HG02938 (cell line): ENCODE data around the gene RP9.
A peak's percentile ranks its signal among the peaks of the same experiment; 100 is the strongest.

Experiments used
- ATAC-seq: cut with Tn5 transposase; IDR thresholded peaks from one replicate; pipeline ENCODE4 v1.9.1; 2021; ENCODE audit warnings: mild to moderate bottlenecking, moderate library complexity; ENCODE audit not compliant: unreplicated experiment

RP9 gene

DNA sequence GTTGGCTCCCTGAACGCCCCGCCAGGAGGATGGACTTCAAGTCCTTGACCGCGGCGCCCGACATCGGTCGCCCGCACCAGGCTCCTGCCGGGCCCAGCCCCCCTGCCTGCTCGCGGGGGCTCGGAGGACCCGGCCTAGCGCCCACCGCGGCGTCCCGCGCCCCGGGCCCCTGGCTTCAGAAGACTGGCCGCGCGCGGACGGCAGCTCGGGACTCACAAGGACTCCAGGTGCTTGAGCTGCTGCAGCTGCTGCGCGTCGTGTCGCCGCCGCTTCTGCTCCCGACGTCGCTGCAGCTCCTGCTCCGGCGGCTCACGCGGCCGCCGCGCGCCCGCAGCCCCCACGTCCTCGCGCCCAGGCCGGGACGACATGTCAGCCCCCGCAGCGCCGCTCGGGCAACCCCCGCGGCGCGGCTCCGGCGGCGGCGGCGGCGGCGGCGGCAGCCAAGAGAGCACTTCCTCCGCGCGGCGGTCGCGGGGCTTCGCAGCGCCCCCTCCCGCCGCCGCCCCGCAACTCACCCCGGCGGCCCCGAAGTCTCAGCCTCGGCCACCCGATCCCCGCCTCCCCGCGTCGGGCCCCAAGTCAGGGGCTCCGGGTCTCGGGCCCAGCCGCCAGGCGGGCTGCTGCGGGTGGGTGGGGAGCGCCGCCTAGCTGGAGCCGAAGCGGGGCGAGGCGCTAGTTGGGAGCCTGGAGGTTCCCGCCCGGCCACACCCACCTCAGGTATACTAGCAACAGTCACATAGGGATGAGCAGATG is at the start of gene RP9:
Gene RP9 (minus strand): TSS at position 400 of the 753 bp plus-strand sequence. CDS start 32 bp downstream, at position 368.
- ATAC-seq = peak; percentile 75

DNA sequence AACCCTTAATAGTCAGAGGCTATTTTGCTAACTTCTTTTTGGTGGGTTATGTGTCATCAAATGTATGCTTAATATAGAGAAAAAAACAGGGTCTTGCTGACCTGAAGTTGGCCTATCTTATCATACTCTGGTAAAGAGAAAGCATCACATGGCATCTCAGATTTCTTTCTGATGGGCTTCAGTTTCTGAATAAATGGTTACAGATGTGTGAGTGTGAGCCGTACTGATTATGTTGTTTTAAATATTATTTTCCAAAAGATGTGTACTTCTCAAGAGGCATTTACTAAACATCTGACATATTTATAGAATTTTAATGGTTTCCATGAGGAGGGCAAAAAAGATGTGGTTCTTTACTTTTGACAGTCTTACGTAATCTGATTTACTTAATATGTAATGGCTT is 48.6 kb upstream of the RP9 start:
- ATAC-seq = no peak

DNA sequence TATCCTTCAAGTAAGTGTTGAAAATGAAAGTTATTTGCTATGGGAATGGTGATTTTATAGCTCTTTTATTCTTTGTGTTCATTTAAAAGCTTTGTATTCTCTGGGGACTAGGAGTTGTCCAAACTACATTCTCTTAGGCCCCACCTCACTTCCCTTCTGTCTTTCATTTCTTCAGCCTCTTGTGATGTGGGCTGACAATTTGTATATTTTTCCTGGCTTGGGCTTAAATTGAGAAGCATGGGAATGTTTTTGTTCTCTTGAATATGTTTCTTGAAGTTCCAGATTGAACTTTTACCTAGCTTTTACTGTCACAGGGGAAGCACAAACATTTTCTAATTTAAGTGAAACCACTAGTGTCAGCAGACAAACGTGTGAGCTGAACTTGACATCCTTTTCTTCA is 48.1 kb upstream of the RP9 start:
- ATAC-seq = no peak

DNA sequence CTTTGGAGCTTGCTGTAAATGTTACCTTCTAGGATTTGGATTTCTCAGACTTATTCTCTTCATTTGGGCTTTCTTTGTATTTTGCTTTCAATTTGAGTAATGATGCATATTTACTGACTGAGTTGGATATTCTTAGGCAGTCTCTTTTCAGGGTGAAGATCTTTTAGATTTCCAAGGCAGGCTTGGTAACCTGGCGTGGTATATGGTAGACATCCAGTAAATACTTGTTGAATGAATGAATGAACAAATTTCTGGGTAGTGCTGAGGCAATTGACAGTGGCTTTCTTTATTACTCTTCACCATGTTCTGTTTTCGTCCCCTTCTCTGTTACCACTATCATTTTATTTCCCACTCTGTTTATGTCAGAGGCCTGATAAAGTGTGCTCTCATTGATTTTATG is 47.2 kb upstream of the RP9 start:
- no peak for ATAC-seq

GRCh38 chr7:33155811-33156210 is 46.6 kb upstream of the RP9 start:
- ATAC-seq = no peak

- no peak for ATAC-seq
These were observed 42.9 kb upstream of the RP9 start for GRCh38 chr7:33152087-33152486.

DNA sequence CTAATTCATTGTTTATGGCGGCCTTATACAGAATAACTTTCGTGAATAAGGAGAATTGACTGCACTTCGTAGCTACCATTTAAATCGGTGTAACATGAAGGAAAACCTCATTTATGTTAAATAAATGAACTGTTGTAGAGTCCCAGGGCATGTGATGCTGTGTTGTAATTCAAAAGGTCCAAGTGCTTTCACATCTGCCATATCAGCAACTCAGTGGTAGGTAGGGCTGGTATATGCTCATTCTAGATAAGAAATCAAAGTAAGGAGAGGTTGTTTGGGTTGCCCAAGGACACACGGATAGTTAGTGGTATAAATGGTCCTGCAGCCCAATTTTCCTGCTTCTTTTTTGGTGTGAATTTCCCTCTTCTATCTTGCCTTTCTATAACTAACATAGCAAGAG is 36.0 kb upstream of the RP9 start:
- ATAC-seq = no peak

DNA sequence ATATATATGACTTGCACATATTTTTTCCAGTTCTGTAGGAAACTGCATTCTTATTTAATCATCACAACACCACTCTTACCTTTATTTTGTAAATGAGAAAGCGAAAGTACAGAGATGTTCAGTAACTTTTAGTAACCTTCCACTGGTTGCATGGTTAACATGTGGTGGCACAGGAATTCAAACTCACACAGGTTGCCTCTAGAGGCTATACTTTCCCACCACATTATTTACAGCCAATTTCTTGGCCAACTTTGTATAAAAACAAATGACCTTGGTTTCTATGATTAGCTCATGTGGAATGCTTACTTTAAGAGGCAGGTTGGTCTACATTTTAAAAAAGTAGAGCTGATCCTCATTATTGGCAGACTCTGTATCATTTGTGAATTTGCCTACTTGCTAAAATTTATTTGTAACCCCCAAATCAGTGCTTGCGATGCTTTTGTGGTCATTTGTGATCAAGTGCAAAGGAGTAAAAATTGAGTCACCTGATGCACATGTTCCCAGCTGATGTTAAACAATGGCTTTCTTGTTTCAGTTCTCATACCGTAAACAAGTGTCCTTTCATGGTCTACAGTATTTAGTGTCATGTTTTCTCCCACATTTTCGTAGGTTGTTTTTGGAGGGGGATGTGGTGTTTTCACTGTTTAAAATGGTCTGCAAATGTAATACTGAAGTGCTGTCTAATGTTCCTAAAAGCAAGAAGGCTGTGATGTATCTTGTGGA is 35.0 kb upstream of the RP9 start:
- peak; percentile 65 for ATAC-seq

GRCh38 chr7:33142585-33142984 is 33.4 kb upstream of the RP9 start:
- ATAC-seq = no peak

GRCh38 chr7:33137103-33137502 is 27.9 kb upstream of the RP9 start:
- no peak for ATAC-seq

- ATAC-seq = no peak
These were observed 21.0 kb upstream of the RP9 start for GRCh38 chr7:33130184-33130583.

- ATAC-seq = no peak
These were observed 20.6 kb upstream of the RP9 start for GRCh38 chr7:33129806-33130153.

- peak; percentile 99 for ATAC-seq
These were observed 20.0 kb upstream of the RP9 start, which contains the start of gene BBS9 for GRCh38 chr7:33128990-33129805. Gene BBS9, plus strand, starts transcription at chr7:33129564. Its CDS starts 16,689 bp downstream, at chr7:33146253.

DNA sequence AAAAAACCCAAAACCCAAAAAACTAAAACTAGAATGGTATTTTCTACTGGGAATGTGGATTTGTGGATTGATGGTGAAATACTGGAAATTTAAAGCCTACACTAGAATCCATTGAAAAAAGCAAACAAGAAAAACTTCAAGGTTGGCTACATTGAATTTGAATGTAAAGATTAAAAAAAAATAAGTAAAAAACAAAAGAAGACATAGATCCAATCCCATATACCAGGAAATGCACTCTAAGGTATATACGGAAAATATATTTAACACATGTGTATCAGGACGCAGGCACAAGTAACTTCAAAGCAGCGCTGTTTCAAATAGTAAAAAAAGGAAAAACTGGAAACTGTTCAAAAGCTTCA is 19.4 kb upstream of the RP9 start:
- ATAC-seq = no peak

DNA sequence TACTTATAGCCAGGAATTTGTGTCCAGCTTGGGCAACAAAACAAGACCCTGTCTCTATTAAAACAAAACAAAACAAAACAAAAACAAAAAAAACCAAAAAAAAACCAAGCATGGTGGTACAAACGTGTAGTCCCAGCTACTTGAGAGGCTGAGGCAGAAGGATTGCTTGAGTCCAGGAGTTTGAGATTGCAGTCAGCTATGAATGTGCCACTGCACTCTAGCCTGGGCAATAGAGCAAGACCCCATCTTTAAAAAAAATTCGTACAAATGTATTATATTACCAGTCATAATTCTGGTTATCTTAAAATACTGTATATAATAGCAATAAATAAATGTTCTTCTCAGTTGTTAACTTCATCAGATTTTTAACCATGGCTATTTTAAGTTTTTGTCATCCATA is 17.9 kb upstream of the RP9 start:
- ATAC-seq = no peak

DNA sequence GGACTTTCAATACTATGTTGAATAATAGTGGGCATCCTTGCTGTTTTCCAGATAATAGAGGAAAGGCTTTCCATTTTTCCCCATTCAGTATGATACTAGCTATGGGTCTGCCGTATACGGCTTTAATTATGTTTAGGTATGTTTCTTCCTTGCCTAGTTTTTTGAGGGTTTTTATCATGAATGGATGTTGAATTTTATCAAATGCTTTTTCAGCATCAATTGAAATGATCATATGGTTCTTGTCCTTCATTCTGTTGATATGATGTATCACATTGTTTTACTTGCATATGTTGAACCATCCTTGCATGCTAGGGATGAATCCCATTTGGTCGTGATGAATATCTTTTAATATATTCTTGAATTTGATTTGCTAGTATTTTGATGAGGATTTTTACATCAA is 9.2 kb upstream of the RP9 start:
- ATAC-seq = no peak

GRCh38 chr7:33114976-33115375 is 5.8 kb upstream of the RP9 start:
- ATAC-seq = no peak

- ATAC-seq = no peak
These were observed 2.4 kb upstream of the RP9 start for GRCh38 chr7:33111614-33112013.

DNA sequence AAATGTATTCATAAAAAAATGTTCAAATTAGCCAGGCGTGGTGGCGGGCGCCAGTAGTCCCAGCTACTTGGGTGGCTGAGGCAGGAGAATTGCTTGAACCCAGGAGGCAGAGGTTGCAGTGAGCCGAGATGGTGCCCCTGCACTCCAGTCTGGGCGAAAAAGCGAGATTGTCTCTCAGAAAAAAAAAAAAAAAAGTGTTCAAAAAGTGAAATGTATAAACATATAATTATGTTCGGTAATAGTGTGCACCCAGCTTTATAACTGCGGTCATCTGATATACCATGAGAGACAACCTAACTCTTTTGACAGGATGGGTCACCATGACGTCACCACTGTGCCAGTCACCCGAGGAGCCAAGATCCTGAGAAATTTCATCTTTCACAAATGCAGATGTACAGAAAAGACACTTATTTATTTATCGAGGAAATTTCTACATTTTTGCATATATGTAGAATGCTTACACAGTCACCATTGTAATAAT is 594 bp upstream of the RP9 start:
- no peak for ATAC-seq

DNA sequence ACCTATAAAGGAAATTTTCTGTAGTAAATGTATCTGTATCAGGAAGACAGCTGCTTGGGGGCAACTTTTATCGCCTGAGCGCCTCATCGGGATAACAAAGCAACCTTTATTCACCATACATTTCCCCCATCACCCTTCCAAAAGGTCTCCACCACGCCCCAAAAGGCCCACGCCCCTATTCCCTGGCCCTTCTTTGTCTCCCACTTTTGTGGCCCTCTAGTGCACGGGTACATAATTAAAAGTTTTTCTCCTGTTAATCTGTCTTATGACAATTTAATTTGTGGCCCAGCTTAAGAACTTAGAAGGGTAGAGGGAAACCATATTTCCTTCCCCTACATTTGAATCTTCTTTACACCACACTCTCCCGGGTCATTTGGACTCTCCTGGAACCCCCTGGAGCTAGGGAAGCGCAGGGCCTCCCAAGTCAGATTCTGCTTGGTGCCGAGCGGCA is 625 bp downstream of the RP9 start:
- peak; percentile 10 for ATAC-seq
